ENCODE measurements around the gene SPINDOC. TPM values are rescaled to one million over a fixed set of nuclear protein-coding genes. Genes with fewer than 3 reads are reported as not detected.

SPINDOC gene
- total RNA-seq, 1 experiment from 2014 or later = 28.2 TPM

Other genes starting within 250 kb of the SPINDOC start
- gene PLAAT3, start 199.0 kb upstream of the SPINDOC start, total RNA-seq (2014; rRNA removed; shearing (Covaris generic)) = 25.1 and 36.5 TPM in 2 replicates
- 51.3 and 80.4 TPM in 2 replicates for gene ATL3, start 142.1 kb upstream of the SPINDOC start, total RNA-seq (2014; rRNA removed; shearing (Covaris generic))
- gene RTN3, start 132.0 kb upstream of the SPINDOC start, total RNA-seq (2014; rRNA removed; shearing (Covaris generic)) = 142 and 175 TPM in 2 replicates
- 4.0 and 5.7 TPM in 2 replicates for gene ZFTA, start 44.7 kb upstream of the SPINDOC start, total RNA-seq (2014; rRNA removed; shearing (Covaris generic))
- 14.5 and 20.4 TPM in 2 replicates for gene MARK2, start 25.7 kb downstream of the SPINDOC start, total RNA-seq (2014; rRNA removed; shearing (Covaris generic))
- 1.1 and 1.9 TPM in 2 replicates for gene RCOR2, start 103.7 kb downstream of the SPINDOC start, total RNA-seq (2014; rRNA removed; shearing (Covaris generic))
- 20.4 and 32.1 TPM in 2 replicates for gene NAA40, start 125.5 kb downstream of the SPINDOC start, total RNA-seq (2014; rRNA removed; shearing (Covaris generic))
- gene COX8A, start 161.2 kb downstream of the SPINDOC start, total RNA-seq (2014; rRNA removed; shearing (Covaris generic)) = 875 and 1,019 TPM in 2 replicates
- 62.8 and 74.0 TPM in 2 replicates for gene OTUB1, start 173.0 kb downstream of the SPINDOC start, total RNA-seq (2014; rRNA removed; shearing (Covaris generic))
- gene FLRT1, start 222.5 kb downstream of the SPINDOC start, total RNA-seq (2014; rRNA removed; shearing (Covaris generic)) = 0.02 and 0.15 TPM in 2 replicates